Activated T-cell treated with anti-CD3 and anti-CD28 coated beads, Interleukin-2, amount 50 U/mL, for 72 hours (primary cell): ENCODE results near the gene ALDH1A2. TPM values are rescaled to one million over a fixed set of nuclear protein-coding genes. Genes with fewer than 3 reads are reported as not detected.
A peak's percentile ranks its signal among the peaks of the same experiment; 100 is the strongest.
"Not testable (repeated sequence)": the region's sequence is repeated elsewhere in the genome, so short reads cannot be mapped to it uniquely, and the experiment has no call there.

Source experiments
- ATAC-seq, 2 donors: fragments of 150-1000 bp; cut with Tn5 transposase; replicated peaks in 1 of 2; 2 replicates each; pipeline ENCODE4 v1.10.0; 2021; ENCODE audit warnings: moderate library complexity in 2 of 2, mild to moderate bottlenecking in 1 of 2
- DNase-seq, 2 donors: peaks; one replicate each; pipeline ENCODE4 v3.0.0; 2021 to 2022; ENCODE audit warnings: mixed read lengths in 1 of 2
- H3K27ac Mint-ChIP-seq: one replicate; pipeline ENCODE4 v1.8.0; 2022; ENCODE audit warnings: mild to moderate bottlenecking, moderate library complexity, mixed read lengths
- H3K27me3 Mint-ChIP-seq: one replicate; pipeline ENCODE4 v1.8.0; 2022; ENCODE audit warnings: low read depth, mixed read lengths
- H3K36me3 Mint-ChIP-seq, 2 donors: one replicate each; pipeline ENCODE4 v1.8.0; 2022; ENCODE audit warnings: mixed read lengths in 2 of 2, mild to moderate bottlenecking in 1 of 2; ENCODE audit not compliant: insufficient read depth in 2 of 2
- H3K4me1 Mint-ChIP-seq: one replicate; pipeline ENCODE4 v1.8.0; 2022; ENCODE audit warnings: low read depth, mixed read lengths
- H3K4me3 Mint-ChIP-seq, 2 donors: one replicate each; pipeline ENCODE4 v1.8.0; 2022; ENCODE audit warnings: mild to moderate bottlenecking in 2 of 2, mixed read lengths in 2 of 2, moderate library complexity in 2 of 2
- H3K9me3 Mint-ChIP-seq, 2 donors: one replicate each; pipeline ENCODE4 v1.8.0; 2022; ENCODE audit warnings: mixed read lengths in 2 of 2
- total RNA-seq, 2 donors: library from RNA; stranded (reverse); gene quantifications; one replicate each; pipeline ENCODE4 v1.2.3, GENCODE V29; 2022

Gene ALDH1A2
- total RNA-seq, 2 donors from 2014 or later = 0.56 to 2.6 TPM

GRCh38 chr15:58046467-58046866, 19.0 kb downstream of the ALDH1A2 start:
- H3K27ac Mint-ChIP-seq = no peak overlapping the region
- H3K4me1 Mint-ChIP-seq = no peaks in the 10 kb centered on the region
- peaks cover 0 to 2% of the 10 kb centered on the region in 2 donors for H3K9me3 Mint-ChIP-seq
- no peak overlapping the region for H3K4me3 Mint-ChIP-seq
- ATAC-seq (no peak), DNase-seq (no peak)
- H3K36me3 Mint-ChIP-seq = no peaks in the 10 kb centered on the region
- peaks cover 42% of the 10 kb centered on the region for H3K27me3 Mint-ChIP-seq

- peaks cover 49% of the 10 kb centered on the region for H3K27me3 Mint-ChIP-seq
- not testable (repeated sequence) for H3K9me3 Mint-ChIP-seq, H3K4me3 Mint-ChIP-seq, H3K36me3 Mint-ChIP-seq, H3K27ac Mint-ChIP-seq, H3K4me1 Mint-ChIP-seq, ATAC-seq, DNase-seq
These were observed 20.1 kb downstream of the ALDH1A2 start for GRCh38 chr15:58045376-58045775.

GRCh38 chr15:58044551-58044950, 21.0 kb downstream of the ALDH1A2 start:
- DNase-seq (no peak), ATAC-seq (no peak)
- no peak overlapping the region for H3K4me3 Mint-ChIP-seq
- H3K27ac Mint-ChIP-seq = no peak overlapping the region
- H3K27me3 Mint-ChIP-seq = peaks cover 46% of the 10 kb centered on the region
- peaks cover 0 to 2% of the 10 kb centered on the region in 2 donors for H3K9me3 Mint-ChIP-seq
- H3K36me3 Mint-ChIP-seq = no peaks in the 10 kb centered on the region
- H3K4me1 Mint-ChIP-seq = no peaks in the 10 kb centered on the region

- Mint-ChIP-seq H3K9me3 (peaks cover 0 to 2% of the 10 kb centered on the region in 2 donors), H3K36me3 (no peaks in the 10 kb centered on the region), H3K4me1 (no peaks in the 10 kb centered on the region), H3K27me3 (peaks cover 43% of the 10 kb centered on the region), H3K27ac (no peak overlapping the region), H3K4me3 (no peak overlapping the region)
- ATAC-seq = no peak
- DNase-seq = peak; percentile 30 to 52
These were observed 22.2 kb downstream of the ALDH1A2 start for GRCh38 chr15:58043192-58043903.

- no peak for DNase-seq
- no peaks in the 10 kb centered on the region for H3K4me1 Mint-ChIP-seq
- H3K27me3 Mint-ChIP-seq = peaks cover 47% of the 10 kb centered on the region
- peaks cover 0 to 2% of the 10 kb centered on the region in 2 donors for H3K9me3 Mint-ChIP-seq
- H3K36me3 Mint-ChIP-seq = no peaks in the 10 kb centered on the region
- no peak overlapping the region for H3K4me3 Mint-ChIP-seq
- ATAC-seq = no peak
- H3K27ac Mint-ChIP-seq = no peak overlapping the region
These were observed 23.5 kb downstream of the ALDH1A2 start for GRCh38 chr15:58042006-58042405.

- no peak for ATAC-seq
These were observed 25.4 kb downstream of the ALDH1A2 start for GRCh38 chr15:58040150-58040549.

GRCh38 chr15:58039079-58040035, 26.2 kb downstream of the ALDH1A2 start:
- no peak overlapping the region for H3K27ac Mint-ChIP-seq
- H3K36me3 Mint-ChIP-seq = no peaks in the 10 kb centered on the region
- no peak overlapping the region for H3K4me3 Mint-ChIP-seq
- no peaks in the 10 kb centered on the region for H3K9me3 Mint-ChIP-seq
- H3K27me3 Mint-ChIP-seq = peaks cover 41% of the 10 kb centered on the region
- ATAC-seq (no peak), DNase-seq (no peak)
- H3K4me1 Mint-ChIP-seq = no peaks in the 10 kb centered on the region

More at GRCh38 chr15:58040150-58040549, 25.4 kb downstream of the ALDH1A2 start:
- H3K4me3 Mint-ChIP-seq = no peak overlapping the region
- H3K9me3 Mint-ChIP-seq = peaks cover 0 to 2% of the 10 kb centered on the region in 2 donors
- H3K27ac Mint-ChIP-seq = no peak overlapping the region
- no peaks in the 10 kb centered on the region for H3K4me1 Mint-ChIP-seq
- peaks cover 41% of the 10 kb centered on the region for H3K27me3 Mint-ChIP-seq
- no peak for DNase-seq
- H3K36me3 Mint-ChIP-seq = no peaks in the 10 kb centered on the region

GRCh38 chr15:58038426-58039078, 27.0 kb downstream of the ALDH1A2 start:
- Mint-ChIP-seq H3K36me3 (no peaks in the 10 kb centered on the region), H3K9me3 (no peaks in the 10 kb centered on the region), H3K27ac (no peak overlapping the region), H3K4me1 (no peaks in the 10 kb centered on the region), H3K4me3 (no peak overlapping the region), H3K27me3 (peaks cover 34% of the 10 kb centered on the region)
- no peak for ATAC-seq
- DNase-seq = no peak

- Mint-ChIP-seq H3K27ac (no peak overlapping the region), H3K9me3 (no peaks in the 10 kb centered on the region), H3K27me3 (peaks cover 30% of the 10 kb centered on the region), H3K4me1 (no peaks in the 10 kb centered on the region), H3K4me3 (no peak overlapping the region), H3K36me3 (no peaks in the 10 kb centered on the region)
- DNase-seq (no peak), ATAC-seq (no peak)
These were observed 27.7 kb downstream of the ALDH1A2 start for GRCh38 chr15:58037723-58038301.

GRCh38 chr15:58036579-58036978, 28.9 kb downstream of the ALDH1A2 start:
- H3K27ac Mint-ChIP-seq = no peak overlapping the region
- peaks cover 30% of the 10 kb centered on the region for H3K27me3 Mint-ChIP-seq
- ATAC-seq (no peak), DNase-seq (no peak)
- H3K4me3 Mint-ChIP-seq = no peak overlapping the region
- H3K4me1 Mint-ChIP-seq = no peaks in the 10 kb centered on the region
- no peaks in the 10 kb centered on the region for H3K36me3 Mint-ChIP-seq
- no peaks in the 10 kb centered on the region for H3K9me3 Mint-ChIP-seq

GRCh38 chr15:58028392-58028791, 37.1 kb downstream of the ALDH1A2 start:
- not testable (repeated sequence) for H3K27ac Mint-ChIP-seq, ATAC-seq, H3K4me1 Mint-ChIP-seq, H3K4me3 Mint-ChIP-seq, DNase-seq
- Mint-ChIP-seq H3K27me3 (peaks cover 14% of the 10 kb centered on the region), H3K9me3 (peaks cover 19 to 25% of the 10 kb centered on the region in 2 donors), H3K36me3 (peaks cover 10 to 15% of the 10 kb centered on the region in 2 donors)

GRCh38 chr15:58026552-58026951, 39.0 kb downstream of the ALDH1A2 start:
- DNase-seq = no peak
- Mint-ChIP-seq H3K4me1 (no peaks in the 10 kb centered on the region), H3K27me3 (peaks cover 22% of the 10 kb centered on the region), H3K4me3 (no peak overlapping the region), H3K36me3 (peaks cover 15 to 19% of the 10 kb centered on the region in 2 donors), H3K27ac (no peak overlapping the region), H3K9me3 (peaks cover 24 to 33% of the 10 kb centered on the region in 2 donors)
- ATAC-seq = no peak
